SJCRH30 (cell line): ENCODE results near the gene SLC6A6. TPM values are rescaled to one million over a fixed set of nuclear protein-coding genes. Genes with fewer than 3 reads are reported as not detected.

ENCODE experiments used
- DNase-seq, 2 experiments: peaks; one replicate each; pipeline ENCODE4 v3.0.0-alpha.2; 2015 to 2020
- H3K27ac ChIP-seq: fragments of 250-450 bp; sonication (Bioruptor Pico); 2 replicates; pipeline ENCODE4 v1.5.1; 2020; ENCODE audit warnings: mild to moderate bottlenecking, moderate library complexity
- H3K27me3 ChIP-seq: fragments of 250-450 bp; sonication (Bioruptor Pico); 2 replicates; pipeline ENCODE4 v1.5.1; 2020; ENCODE audit warnings: mild to moderate bottlenecking, moderate library complexity
- H3K36me3 ChIP-seq: fragments of 250-450 bp; sonication (Bioruptor Pico); 2 replicates; pipeline ENCODE4 v1.5.1; 2020; ENCODE audit warnings: mild to moderate bottlenecking, moderate library complexity
- H3K4me1 ChIP-seq: fragments of 250-450 bp; sonication (Bioruptor Pico); 2 replicates; pipeline ENCODE4 v1.5.1; 2020; ENCODE audit warnings: mild to moderate bottlenecking, moderate library complexity
- H3K4me3 ChIP-seq: fragments of 250-450 bp; sonication (Bioruptor Pico); 2 replicates; pipeline ENCODE4 v1.5.1; 2020; ENCODE audit warnings: mild to moderate bottlenecking, moderate library complexity
- H3K9me3 ChIP-seq: fragments of 250-450 bp; sonication (Bioruptor Pico); replicated peaks from 2 replicates; pipeline ENCODE4 v1.5.1; 2020; ENCODE audit warnings: mild to moderate bottlenecking, moderate library complexity
- total RNA-seq: library from RNA; depleted of rRNA; stranded (reverse); fragments of >200 nt; shearing (Covaris generic); gene quantifications from 2 replicates; pipeline ENCODE4 v1.2.3, GENCODE V29; 2014

SLC6A6 gene
- total RNA-seq, 1 experiment from 2014 or later: 10.9 TPM

DNA sequence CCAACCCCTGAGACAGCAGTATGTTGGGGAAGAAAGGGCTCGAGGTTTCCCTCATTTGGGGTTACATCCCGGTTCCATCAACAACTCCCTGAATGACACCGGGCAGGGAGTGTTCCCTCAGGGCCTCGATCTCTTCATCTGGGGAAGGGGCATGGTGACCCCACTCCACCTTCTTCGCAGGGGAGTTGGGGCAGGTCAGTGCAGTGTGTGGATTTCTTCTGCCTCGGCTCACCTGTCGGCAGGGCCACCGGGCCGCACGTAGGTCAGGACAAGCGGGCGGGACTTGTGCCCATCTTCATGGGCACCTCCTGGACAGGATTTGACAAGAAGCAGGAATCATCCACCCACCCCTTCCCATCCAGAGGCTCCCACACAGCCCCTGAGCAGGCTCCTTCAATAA is 120.4 kb downstream of the SLC6A6 start:
- Histone ChIP-seq H3K27me3 (peaks cover 6% of the 10 kb centered on the region), H3K27ac (no peak overlapping the region), H3K9me3 (no peaks in the 10 kb centered on the region), H3K4me1 (no peaks in the 10 kb centered on the region; the same call in 1 of the 2 replicates), H3K36me3 (no peaks in the 10 kb centered on the region), H3K4me3 (no peak overlapping the region)
- no peak for DNase-seq

DNA sequence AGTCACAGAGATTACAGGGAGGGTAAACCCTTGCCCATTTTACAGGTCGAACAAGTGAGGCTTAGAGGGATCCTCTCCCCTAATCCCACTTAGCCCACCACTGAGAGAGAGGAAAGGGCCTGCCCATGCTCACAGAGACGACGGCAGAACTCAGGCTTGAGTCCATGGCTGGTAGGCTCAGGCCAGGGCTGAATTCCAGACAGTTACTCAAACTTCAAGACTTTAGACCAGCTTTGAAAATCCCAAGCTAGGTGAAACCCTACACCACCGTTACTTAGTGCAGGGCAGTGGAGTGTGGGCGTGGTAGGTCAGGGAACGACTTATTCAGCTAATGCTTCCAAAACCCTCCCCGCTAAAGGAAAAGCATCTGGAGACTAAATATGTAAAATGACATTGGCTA is 121.4 kb downstream of the SLC6A6 start:
- no peaks in the 10 kb centered on the region; the same call in 1 of the 2 replicates for H3K4me1 ChIP-seq
- no peak for DNase-seq
- peaks cover 6% of the 10 kb centered on the region for H3K27me3 ChIP-seq
- no peak overlapping the region for H3K27ac ChIP-seq
- H3K9me3 ChIP-seq: no peaks in the 10 kb centered on the region
- H3K4me3 ChIP-seq: no peak overlapping the region
- no peaks in the 10 kb centered on the region for H3K36me3 ChIP-seq

DNA sequence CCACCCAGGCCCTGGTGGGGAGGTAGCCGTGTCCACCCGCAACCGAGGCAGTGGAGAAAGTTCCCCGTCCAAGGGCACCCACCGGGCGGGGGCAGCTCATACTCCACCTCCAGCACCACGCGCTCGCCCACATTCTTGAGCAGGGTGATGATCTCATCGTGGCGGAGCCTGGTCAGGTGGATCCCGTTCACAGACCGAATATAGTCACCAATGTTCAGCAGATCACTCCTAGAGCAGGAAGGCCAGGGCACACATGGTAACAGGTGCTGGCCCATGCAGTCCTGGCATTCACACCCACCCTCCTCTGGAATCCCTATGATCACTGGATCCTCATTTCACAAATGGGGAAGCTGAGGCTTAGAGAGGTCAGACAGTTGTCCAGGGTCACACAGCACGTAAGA is 121.9 kb downstream of the SLC6A6 start:
- Histone ChIP-seq H3K36me3 (no peaks in the 10 kb centered on the region), H3K27me3 (peaks cover 6% of the 10 kb centered on the region), H3K4me1 (no peaks in the 10 kb centered on the region; the same call in 1 of the 2 replicates), H3K9me3 (no peaks in the 10 kb centered on the region), H3K4me3 (no peak overlapping the region), H3K27ac (no peak overlapping the region)
- DNase-seq: no peak

DNA sequence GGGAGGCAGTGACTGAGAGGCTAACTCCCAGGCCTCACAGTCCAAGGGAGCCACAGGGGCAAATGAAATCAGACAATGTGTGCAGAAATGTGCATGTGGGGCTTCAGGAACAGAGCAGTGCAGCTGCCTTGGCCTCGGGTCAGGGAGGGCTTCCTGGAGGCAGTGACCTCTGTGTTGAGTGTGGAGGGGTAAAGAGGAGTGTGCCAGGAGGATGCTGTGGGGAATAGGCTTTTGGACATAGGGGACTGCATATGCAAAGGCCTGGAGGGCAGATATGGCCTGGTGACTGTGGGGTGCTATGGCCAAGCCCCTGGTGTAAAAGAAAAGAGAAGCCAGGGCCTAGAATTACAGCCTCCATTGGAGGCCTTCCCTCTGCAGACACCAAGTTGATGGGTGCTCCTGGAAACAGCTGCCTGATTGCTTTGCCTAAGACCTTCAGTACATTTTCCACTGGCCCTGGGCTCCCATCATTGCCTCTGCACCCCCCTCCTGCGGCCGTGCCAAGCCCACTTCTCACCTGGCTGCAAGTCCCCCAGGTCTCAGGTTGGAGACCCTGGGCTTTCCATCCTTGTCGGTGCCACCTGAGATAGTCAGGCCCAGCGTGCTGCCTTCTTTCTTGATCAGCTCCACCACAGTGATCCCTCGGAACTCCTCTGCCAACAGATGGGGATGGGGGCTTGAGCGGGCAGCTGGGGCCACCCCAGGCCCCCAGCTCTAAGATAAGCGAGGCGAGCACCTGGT is 122.7 kb downstream of the SLC6A6 start:
- peaks cover 6% of the 10 kb centered on the region for H3K27me3 ChIP-seq
- no peaks in the 10 kb centered on the region for H3K36me3 ChIP-seq
- no peak overlapping the region for H3K27ac ChIP-seq
- H3K4me3 ChIP-seq: no peak overlapping the region
- H3K9me3 ChIP-seq: no peaks in the 10 kb centered on the region
- no peaks in the 10 kb centered on the region; the same call in 1 of the 2 replicates for H3K4me1 ChIP-seq
- DNase-seq: no peak

DNA sequence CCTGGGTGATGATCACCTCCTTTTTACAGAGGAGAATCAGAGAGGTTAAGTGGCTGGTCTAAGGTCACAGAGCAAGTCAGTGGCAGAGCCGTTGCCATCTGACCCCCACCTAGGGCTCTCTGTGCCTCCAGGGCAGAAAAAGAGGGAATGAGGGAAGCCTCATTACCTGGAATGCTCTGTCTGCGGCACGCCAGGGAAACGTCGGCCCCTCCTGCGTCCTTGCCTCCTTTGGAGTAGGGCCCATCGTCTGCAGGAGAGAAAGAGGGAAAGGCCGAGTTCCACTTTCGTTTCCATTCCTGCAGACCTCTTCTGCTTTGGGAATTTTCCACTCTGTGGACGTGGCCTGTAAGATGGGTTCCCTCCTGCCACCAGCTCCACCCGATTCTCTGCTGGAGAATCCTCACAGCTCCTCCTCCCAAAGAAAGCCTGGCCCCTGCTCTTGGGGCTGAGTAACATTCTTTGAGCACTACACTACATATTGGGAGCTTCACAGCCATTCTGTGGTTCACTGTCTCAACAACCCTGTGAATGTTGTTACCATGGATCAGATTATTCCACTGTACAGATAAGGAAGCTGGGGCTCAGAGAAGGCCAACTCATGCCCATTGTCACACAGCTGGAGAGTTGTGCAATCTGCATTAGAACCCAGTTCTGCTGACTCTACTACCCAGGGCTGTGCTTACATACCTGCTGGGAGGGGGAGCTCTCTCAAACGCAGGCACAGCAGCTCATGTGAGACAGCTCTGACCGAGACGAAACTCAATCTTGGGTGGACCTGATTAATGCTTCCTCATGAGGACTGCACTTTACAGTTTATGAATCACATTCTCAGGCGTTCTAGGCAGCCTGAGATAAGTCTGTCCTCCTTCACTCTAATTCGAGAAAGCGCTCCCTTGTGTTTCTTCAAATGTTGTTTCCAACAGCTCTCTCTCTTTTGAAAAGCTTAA is 123.6 kb downstream of the SLC6A6 start:
- no peaks in the 10 kb centered on the region for H3K36me3 ChIP-seq
- no peaks in the 10 kb centered on the region for H3K9me3 ChIP-seq
- H3K4me1 ChIP-seq: no peaks in the 10 kb centered on the region; the same call in 1 of the 2 replicates
- no peak for DNase-seq
- no peak overlapping the region for H3K27ac ChIP-seq
- H3K4me3 ChIP-seq: no peak overlapping the region
- peaks cover 6% of the 10 kb centered on the region for H3K27me3 ChIP-seq

DNA sequence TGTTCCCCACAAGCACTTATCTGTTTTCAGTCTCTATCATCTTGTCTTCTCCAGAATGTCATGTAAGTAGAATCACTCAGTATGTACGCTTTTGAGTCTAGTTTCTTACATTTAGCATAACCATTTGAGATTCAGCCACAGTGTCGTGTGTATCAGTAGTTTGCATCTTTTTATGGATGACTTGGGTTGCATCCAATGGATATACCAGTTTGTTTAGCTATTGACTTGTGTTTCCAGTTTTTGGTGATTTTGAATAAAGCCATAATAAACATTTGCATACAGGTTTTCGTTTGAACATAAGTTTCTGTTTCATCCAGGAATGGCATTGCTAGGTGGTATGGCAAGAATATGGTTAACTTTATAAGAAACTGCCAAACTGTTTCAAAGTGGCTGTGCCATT is 125.7 kb downstream of the SLC6A6 start:
- DNase-seq: no peak
- Histone ChIP-seq H3K36me3 (no peaks in the 10 kb centered on the region), H3K4me3 (no peak overlapping the region), H3K9me3 (no peaks in the 10 kb centered on the region), H3K4me1 (no peaks in the 10 kb centered on the region; the same call in 1 of the 2 replicates), H3K27ac (no peak overlapping the region), H3K27me3 (peaks cover 6% of the 10 kb centered on the region)

DNA sequence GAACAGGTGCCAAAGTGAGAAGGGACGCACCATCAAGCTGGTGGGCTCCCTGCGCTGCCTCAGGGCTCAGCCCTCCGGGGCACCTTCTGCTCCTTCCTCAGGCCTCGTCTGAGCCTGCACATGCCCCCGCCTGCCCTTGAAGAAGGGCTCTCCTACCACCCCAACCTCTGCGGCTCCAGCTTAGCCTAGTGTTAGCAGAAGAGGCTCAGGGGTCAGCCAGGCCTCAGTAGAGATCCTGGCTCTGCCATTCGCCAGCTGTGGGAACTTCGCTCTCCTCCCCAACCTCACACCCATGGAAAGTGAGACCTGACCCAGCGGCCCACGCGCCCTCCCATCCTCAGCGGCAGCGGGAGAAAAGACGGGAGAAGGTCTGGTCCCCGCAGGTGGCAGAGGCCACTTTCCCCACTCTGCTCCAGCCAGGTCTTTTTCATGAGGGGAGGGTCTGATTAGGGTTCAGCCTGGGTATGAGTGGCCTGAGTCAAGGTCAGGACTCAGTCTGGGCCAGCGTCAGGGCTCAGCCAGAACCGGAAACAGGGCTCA is 129.5 kb downstream of the SLC6A6 start:
- H3K27me3 ChIP-seq: no peaks in the 10 kb centered on the region
- no peak overlapping the region for H3K27ac ChIP-seq
- no peaks in the 10 kb centered on the region for H3K4me1 ChIP-seq
- H3K9me3 ChIP-seq: no peaks in the 10 kb centered on the region
- H3K36me3 ChIP-seq: no peaks in the 10 kb centered on the region
- no peak overlapping the region for H3K4me3 ChIP-seq
- DNase-seq: no peak

DNA sequence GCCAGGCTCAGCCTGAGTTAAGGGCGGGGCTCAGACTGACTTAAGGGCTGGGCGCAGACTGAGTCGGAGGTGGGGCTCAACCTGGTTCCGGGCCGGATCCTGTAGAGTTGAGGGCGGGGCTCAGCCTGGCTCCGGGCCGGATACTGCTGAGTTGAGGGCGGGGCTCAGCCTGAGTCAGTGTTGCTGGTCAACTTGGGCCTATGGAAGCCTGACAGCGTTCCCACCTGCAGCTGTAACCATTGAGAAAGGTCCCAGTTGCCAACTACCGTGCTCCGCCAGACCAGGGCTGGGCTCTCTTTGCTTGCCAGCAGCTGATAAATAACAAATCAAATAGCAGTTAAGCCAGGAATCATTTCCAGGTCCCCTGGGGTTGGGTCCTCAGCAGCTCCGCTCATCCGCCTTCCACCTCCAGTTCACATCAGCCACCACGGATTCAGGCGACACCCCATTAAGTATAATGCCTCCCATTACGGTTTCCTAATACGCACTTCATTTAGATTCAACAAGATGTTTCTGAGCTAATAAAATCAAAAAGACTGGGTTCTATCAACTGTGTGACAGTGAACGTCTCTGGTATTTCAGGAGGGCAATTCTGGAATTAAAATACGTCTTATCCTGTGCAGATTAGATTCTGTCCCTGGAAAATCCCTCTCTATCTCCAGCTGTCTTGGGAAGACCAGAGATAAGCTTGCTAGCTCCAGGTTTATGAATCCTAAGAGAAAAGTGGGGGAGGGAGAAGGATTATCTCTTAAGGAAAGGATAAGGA is 130.5 kb downstream of the SLC6A6 start:
- H3K4me1 ChIP-seq: no peaks in the 10 kb centered on the region
- H3K27ac ChIP-seq: no peak overlapping the region
- no peaks in the 10 kb centered on the region for H3K9me3 ChIP-seq
- no peak for DNase-seq
- no peak overlapping the region for H3K4me3 ChIP-seq
- no peaks in the 10 kb centered on the region for H3K36me3 ChIP-seq
- H3K27me3 ChIP-seq: no peaks in the 10 kb centered on the region

DNA sequence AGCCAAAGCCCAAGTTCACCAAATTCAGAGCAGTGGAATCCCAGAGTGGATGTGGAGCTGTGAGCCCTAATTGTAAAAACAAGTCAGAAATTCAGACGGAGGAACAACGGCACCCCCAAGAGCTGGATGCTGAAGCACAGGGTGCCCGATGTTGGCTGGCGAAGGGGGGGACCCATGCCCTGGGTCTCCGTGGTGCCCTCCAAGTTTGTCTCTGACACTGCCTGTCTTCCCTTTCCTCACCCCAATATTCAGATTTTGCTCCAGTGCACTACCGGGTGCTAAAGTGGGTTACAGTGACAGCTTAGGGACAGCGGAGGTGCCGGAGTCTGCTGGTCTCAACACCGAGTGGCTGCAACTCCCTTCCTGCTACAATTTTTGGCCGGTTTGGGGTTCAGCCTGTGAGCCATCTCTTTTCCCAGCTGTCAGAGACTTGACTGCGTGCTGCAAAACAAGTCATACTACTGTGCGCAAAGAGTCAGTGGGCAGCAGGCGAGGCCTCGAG is 131.1 kb downstream of the SLC6A6 start:
- no peak for DNase-seq
- Histone ChIP-seq H3K9me3 (no peaks in the 10 kb centered on the region), H3K27me3 (no peaks in the 10 kb centered on the region), H3K27ac (no peak overlapping the region), H3K36me3 (no peaks in the 10 kb centered on the region), H3K4me3 (no peak overlapping the region), H3K4me1 (no peaks in the 10 kb centered on the region)

DNA sequence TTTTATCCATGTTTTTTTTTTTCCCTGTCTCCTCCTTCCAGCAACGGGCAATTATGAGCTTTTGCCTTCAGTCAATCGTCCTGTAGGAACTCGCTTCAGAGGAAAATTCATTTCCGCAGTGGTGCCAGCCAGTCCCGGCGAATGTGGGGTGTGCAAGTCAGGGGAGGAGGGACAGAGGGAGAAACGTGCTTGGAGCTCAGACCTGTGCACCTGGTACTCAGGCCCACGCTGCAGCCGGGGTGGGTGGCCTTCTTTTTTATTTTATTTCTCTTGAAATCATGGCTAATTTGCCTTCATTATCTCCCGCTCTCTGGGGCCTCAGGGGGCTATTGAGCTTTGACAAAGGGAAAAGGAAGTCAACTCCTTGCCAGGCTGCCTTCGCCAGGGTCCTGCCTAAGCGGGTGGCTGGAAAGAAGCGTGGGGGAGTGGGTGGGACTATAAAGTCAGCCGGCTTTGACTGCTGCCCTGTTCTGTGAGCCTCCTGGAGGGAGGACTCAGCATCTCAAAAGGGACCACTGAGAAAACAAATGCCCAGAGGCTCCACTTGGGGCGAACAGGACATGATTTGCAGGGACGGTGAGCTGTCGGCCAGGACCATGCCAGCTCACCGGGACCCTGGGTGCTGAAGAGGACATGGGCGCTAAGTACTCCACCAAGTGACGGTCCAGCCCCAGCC is 132.2 kb downstream of the SLC6A6 start:
- Histone ChIP-seq H3K9me3 (no peaks in the 10 kb centered on the region), H3K4me3 (no peak overlapping the region), H3K27me3 (no peaks in the 10 kb centered on the region), H3K36me3 (no peaks in the 10 kb centered on the region), H3K27ac (no peak overlapping the region), H3K4me1 (no peaks in the 10 kb centered on the region)
- DNase-seq: no peak

DNA sequence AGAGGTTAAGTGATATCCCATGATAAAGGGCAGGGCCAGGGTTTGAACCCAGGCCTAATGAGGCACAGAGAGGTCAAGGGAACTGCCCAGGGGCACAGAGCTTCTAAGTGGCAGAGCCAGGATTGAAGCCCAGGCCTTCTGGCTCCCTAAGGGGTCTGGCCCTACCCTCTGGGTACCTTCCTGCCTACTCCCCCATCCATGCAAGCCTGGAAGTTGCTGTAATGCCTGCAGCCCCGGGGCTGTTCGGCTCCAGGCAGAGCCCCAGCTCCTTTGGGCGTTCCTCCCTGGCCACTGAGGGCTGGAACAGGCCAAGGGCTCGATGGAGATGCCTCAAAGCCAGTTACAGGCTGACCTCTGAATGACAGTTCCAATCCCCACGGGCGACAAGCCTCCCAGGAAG is 133.2 kb downstream of the SLC6A6 start:
- no peaks in the 10 kb centered on the region for H3K9me3 ChIP-seq
- H3K27me3 ChIP-seq: no peaks in the 10 kb centered on the region
- H3K4me3 ChIP-seq: no peak overlapping the region
- H3K4me1 ChIP-seq: no peaks in the 10 kb centered on the region; the same call in 1 of the 2 replicates
- H3K36me3 ChIP-seq: no peaks in the 10 kb centered on the region
- no peak overlapping the region for H3K27ac ChIP-seq
- no peak for DNase-seq

DNA sequence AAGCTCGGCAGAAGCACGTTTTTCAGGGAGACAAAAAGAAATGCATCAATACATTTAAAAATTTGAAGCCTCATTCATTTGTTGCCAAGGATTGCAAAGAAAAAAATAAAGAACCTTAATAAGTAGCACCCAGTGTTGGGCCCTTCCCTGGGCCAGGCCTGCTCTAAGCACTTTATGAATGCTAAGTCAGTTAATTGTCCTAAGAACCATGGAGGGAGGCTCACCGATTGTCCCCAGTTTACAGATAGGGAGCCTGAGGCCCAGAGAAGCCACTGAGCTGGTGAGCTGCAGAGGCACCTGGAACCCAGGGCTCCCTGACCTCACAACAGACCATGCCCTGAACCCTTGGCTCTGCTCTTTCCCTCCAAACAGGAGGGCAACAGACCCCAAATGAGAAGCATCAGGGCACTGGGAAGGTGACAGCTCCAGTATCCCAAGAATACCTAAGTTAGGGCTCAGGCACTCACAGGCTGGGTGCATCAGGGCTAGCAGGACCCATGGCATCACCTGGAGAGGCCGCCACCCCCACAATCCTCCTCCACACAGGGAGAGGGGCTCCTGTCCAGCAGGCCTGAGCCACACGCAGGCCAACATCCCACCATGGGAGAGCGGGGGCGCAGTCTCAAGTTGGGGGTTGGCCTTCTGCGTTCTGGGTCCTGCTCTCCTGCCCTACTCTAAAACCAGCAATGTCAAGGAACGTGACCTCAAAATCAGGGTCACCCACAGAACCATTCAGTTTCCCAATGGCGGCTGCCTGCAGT is 133.8 kb downstream of the SLC6A6 start:
- no peaks in the 10 kb centered on the region for H3K27me3 ChIP-seq
- no peak overlapping the region for H3K27ac ChIP-seq
- H3K9me3 ChIP-seq: no peaks in the 10 kb centered on the region
- no peak for DNase-seq
- H3K4me1 ChIP-seq: no peaks in the 10 kb centered on the region; the same call in 1 of the 2 replicates
- H3K36me3 ChIP-seq: no peaks in the 10 kb centered on the region
- no peak overlapping the region for H3K4me3 ChIP-seq

DNA sequence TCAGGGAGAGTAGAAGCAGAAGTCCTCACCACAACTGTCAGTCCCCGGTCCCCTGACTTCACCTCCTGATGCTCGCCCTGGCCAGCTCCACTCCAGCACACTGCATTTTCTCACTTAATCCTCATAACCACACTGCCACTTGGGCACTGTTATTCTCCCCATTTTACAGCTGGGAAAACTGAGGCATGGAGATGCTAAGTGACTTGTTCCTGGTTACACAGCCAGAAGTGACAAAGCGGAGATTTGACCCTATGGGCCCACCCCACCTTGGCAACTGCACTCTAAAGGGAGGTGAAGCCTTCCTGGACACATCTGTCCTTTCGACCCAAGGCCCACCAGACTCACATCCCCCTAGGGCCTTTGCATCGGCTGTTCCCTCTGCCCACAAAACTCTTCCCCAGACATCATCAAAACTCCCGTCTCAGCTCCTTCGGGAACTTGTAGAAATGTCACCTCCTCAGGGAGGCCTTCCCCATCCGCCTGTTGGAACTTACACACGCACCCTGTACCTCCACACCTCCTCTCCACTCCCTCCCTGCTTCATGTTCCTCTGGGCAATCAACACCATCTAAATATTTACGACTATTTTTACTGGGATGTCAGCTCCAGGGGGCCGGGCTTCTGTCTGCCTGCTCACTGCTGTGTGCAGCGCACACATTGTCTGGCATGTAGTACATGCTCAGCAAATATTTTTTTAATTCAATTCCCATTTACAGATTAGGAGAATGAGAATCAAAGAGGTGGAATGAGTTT is 134.6 kb downstream of the SLC6A6 start:
- Histone ChIP-seq H3K4me3 (no peak overlapping the region), H3K36me3 (no peaks in the 10 kb centered on the region), H3K27me3 (no peaks in the 10 kb centered on the region), H3K27ac (no peak overlapping the region), H3K4me1 (no peaks in the 10 kb centered on the region; the same call in 1 of the 2 replicates), H3K9me3 (no peaks in the 10 kb centered on the region)
- DNase-seq: no peak
